Fibroblast of skin of left quadriceps (primary cell): ENCODE data around the gene NUFIP1.
"Not testable (repeated sequence)": the region's sequence is repeated elsewhere in the genome, so short reads cannot be mapped to it uniquely, and the experiment has no call there.

Experiments
- DNase-seq, 2 experiments: peaks; one replicate each; pipeline ENCODE4 v3.0.0-alpha.2; 2013; ENCODE audit warnings: low read depth in 2 of 2

The NUFIP1 gene

GRCh38 chr13:44920013-44920412 is 69.3 kb downstream of the NUFIP1 start:
- no peak for DNase-seq

DNA sequence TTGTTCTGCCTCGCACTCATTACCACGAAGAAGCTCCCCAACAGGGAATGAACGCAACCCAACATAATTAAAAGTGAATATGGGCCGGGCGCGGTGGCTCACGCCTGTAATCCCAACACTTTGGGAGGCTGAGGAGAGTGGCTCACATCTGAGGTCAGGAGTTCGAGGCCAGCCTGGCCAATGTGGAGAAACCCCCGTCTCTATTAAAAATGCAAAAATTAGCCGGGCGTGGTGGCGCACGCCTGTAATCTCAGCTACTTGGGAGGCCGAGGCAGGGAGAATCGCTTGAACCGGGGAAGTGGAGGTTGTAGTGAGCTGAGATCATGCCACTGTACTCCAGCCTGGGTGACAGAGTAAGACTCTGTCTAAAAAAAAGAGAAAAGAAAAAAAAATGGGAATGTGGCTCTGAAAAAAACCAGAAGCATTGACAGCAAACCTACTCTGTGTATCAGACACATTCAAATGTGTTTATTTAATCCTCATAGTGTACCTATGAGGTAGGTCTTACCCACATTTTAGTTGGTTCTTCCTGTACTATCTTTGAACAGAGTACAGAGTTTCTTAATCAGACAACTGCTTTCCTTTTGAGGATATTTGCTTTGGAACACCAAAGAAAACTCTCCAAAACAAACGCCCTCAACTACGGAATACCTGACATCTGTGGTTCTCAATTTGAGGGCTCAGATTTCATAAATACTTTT is 70.0 kb downstream of the NUFIP1 start:
- no peak for DNase-seq

GRCh38 chr13:44918326-44919103 is 70.8 kb downstream of the NUFIP1 start:
- DNase-seq: peak; percentile 91 to 92

DNA sequence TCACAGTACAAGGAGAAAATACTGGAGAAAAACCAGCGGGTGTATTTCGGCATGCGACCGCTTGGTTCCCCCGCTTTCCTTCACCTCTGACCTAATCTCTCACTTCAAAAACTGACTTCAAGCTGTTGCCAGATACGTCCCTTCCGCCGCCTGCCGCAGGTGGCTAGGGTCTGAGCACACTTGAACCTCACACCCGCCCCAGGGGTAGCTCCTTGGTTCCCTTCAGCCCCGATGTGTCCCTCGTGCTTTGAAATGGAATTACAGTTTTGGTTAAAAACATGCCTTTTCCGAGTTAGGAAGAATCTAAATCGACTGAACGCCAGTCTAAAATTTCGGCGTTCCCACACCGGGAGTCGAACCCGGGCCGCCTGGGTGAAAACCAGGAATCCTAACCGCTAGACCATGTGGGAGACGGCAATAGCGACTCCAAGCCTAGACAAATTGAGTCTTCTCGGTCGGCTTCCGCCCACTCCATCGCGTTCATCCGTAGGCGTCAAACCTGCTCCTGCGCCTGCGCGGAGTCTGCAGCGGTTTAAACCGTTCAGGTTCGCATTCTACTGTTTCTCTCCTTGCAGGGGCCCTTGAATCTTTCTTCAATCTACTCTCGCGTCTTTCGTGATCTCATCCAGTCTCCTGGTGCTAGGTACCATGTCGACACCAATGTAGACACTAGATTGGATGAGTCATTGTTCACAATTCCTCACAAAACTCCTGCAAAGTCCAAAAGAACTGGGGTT is 71.5 kb downstream of the NUFIP1 start:
- DNase-seq: peak; percentile 96 to 98

- no peak for DNase-seq
These were observed 76.8 kb downstream of the NUFIP1 start for GRCh38 chr13:44912278-44913016.

DNA sequence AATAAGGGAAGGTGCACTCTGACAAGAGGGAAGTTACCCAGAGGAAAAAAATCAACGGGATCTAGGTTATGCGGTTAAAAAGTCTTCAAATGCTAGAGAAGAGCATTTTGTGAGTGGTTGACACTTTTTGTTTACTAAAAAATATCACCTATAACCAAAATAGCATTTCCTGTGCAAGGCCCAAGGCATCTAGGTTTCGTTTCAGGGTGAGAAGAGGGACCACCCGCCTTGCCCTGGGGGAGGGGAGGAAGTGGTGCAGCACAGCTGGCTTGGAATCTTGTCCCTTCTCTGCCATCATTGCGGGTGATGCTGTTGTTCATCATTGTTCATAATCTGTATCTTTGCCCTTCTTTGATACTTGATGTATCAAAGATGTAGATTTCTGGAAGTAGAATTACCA is 80.6 kb downstream of the NUFIP1 start:
- no peak for DNase-seq

- no peak for DNase-seq
These were observed 81.0 kb downstream of the NUFIP1 start for GRCh38 chr13:44908266-44908665.

- DNase-seq: peak in 1 of 2 experiments; percentile 16
These were observed 82.6 kb downstream of the NUFIP1 start for GRCh38 chr13:44906713-44907112.

DNA sequence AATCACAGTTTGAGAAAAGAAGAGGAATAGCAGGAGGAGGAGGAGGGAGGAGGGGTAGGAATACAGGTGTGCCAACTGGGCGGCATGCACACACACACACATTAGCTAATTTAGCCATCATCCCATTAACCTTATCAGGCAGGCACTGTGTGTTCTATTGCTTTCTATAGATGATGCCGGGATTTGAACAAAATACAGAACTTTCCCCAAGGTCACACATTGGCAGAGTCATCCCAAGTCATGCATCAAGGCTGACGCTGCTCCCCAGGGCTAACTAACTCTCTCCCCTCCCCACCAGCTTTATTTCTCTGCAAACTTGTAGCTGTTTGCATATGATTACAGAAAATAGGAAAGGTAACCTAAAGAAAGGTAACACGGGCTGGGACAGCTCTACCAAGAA is 83.0 kb downstream of the NUFIP1 start:
- DNase-seq: no peak

DNA sequence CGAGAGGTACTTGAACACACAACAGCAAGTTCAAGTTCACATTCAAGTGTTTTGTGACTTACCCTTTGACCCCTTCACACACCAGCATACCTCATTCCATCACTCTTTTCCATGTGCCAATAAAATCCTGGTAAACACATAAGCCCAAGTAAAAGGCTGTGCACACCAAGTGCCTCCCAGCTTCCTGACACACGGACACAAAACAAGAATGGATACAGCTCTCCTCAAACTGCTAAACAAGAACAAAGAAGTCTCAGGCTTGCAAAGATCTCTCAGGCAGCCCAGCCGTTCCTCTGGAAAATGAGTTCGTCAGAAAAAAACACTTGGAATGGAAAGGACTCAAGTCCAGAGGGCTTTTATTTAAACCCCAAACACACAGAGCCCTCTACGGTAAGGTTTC is 83.7 kb downstream of the NUFIP1 start:
- no peak for DNase-seq

GRCh38 chr13:44904967-44905366 is 84.3 kb downstream of the NUFIP1 start:
- DNase-seq: peak; percentile 80 to 82

GRCh38 chr13:44903574-44903985 is 85.7 kb downstream of the NUFIP1 start:
- peak in 1 of 2 experiments; percentile 39 for DNase-seq

- DNase-seq: no peak
These were observed 86.5 kb downstream of the NUFIP1 start for GRCh38 chr13:44902738-44903137.

DNA sequence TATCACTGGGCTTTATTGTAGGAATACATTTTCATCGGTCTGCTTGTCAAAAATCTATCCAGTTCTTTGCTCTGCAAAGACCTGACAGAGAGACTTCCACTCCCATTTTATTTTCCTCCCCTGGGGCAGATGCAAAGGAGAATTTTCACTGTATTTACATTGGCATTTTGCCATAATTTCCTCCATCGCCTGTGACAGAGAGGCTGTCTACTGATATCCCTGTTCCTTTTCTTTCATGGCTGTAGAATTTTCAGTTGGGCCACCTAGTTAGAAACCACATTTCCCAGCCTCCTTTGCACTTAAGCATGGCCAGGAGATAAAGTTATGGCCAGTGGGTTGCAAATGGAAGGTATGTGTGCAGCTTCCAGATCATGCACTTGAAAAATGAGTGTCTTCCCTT is 89.3 kb downstream of the NUFIP1 start:
- DNase-seq: no peak

DNA sequence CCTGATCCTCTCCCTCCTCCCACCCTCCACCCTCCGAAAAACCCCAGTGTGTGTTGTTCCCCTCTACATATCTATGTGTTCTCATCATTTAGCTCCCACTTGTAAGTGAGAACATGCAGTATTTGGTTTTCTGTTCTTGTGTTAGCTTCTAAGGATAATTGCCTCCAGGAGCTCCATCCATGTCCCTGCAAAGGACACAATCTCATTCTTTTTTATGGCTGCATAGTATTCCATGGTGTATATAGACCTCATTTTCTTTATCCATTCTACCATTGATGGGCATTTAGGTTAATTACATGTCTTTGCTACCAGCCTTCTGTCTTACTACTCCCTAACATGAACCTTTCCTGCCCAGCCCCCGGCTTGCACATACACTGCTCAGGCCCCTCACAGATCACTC is 91.0 kb downstream of the NUFIP1 start:
- not testable (repeated sequence) for DNase-seq

DNA sequence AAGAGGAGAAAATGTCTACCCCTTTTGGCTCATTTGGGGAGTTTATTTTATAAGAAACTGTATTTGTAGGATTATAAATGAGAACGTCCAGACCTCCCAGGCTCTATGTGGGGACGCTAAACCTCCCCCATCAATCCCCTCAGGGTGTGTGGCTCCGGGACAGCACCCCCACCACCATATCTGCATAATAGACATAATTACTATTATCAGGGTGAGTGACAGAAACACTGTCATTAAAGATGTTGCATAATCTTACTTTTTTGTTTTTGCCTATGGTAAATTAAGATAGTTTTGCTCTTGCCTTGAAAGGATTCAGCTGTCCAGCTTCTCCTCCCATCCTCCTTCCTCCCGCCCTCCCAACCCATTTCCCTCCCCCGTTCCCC is 93.3 kb downstream of the NUFIP1 start:
- no peak for DNase-seq

DNA sequence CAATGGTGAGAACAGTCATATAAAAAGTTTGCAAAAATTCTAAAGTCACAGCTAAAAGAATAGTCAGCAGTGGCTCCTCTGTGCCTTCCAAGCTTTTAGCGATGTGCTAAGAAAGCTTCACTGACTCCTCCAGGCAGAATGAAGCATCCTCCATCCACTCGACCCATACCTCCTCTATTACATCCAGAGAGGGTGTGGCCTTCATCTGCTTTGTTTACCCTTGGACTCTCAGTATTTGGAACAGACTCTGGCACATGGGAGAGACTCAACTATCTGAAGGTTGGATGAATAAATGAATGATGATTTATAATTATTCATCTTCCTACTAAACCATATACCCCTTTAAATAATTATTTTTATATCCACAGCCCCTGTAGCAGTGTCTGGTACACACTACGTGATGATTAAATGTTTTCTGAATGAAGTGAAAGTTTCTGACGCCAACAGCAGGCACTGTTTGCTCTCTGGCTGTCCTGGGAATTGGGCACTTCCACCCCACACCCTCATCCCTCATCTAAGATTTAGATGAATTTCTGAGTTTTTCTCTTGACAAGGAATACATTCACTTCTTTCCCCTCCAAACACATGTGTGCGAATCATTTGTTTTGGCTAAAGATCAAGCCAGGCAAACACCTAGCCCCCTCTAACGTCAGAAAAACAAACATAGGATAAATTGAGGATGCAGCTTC is 93.9 kb downstream of the NUFIP1 start:
- no peak for DNase-seq

GRCh38 chr13:44894001-44894770 is 95.1 kb downstream of the NUFIP1 start:
- DNase-seq: no peak
